ENCODE measurements around the gene VIT. TPM values are rescaled to one million over a fixed set of nuclear protein-coding genes. Genes with fewer than 3 reads are reported as not detected.
A peak's percentile ranks its signal among the peaks of the same experiment; 100 is the strongest.
"Not testable (repeated sequence)": the region's sequence is repeated elsewhere in the genome, so short reads cannot be mapped to it uniquely, and the experiment has no call there.

VIT gene
- total and polyA plus RNA-seq, 7 experiments from 2014 or later, result not detected

- peaks cover 0 to 3% (median 0%) of the 10 kb centered on the region in 3 experiments for H3K9me3 ChIP-seq (ENCODE audit: control insufficient read depth in 2 of 3, low read length in 3 of 3)
- no peaks in the 10 kb centered on the region for H3K27me3 ChIP-seq (ENCODE audit: control insufficient read depth in 2 of 2, insufficient read depth in 2 of 2, low read length in 2 of 2)
- intact Hi-C loops (cut with micrococcal nuclease), result no loop called here
- no peak overlapping the region for H3K27ac ChIP-seq (ENCODE audit: low read depth, low read length)
- CTCF ChIA-PET, result no interaction called here
- Mint-ChIP-seq H3K4me3 (no peak overlapping the region), H3K27me3 (peaks cover 15 to 30% (median 27%) of the 10 kb centered on the region in 5 donors), H3K4me1 (peaks cover 0 to 1% (median 0%) of the 10 kb centered on the region in 7 donors), H3K27ac (no peak overlapping the region), H3K36me3 (peaks cover 0 to 6% (median 4%) of the 10 kb centered on the region in 5 donors), H3K9me3 (peaks cover 0 to 33% (median 13%) of the 10 kb centered on the region in 11 donors)
- no peaks in the 10 kb centered on the region for H3K36me3 ChIP-seq (ENCODE audit: control insufficient read depth in 2 of 3, insufficient read depth in 3 of 3, low read length in 3 of 3)
- ATAC-seq (no peak), DNase-seq (no peak)
- H3K4me3 ChIP-seq (ENCODE audit: low read length), result no peak overlapping the region
- POLR2A ChIA-PET, result no interaction called here
- no peaks in the 10 kb centered on the region for H3K4me1 ChIP-seq (ENCODE audit: control insufficient read depth in 2 of 2, insufficient read depth in 2 of 2, low read length in 2 of 2)
Measured at GRCh38 chr2:36683002-36683401, 13.5 kb upstream of the VIT start.

- H3K9me3 ChIP-seq (ENCODE audit: control insufficient read depth in 2 of 3, low read length in 3 of 3); H3K4me3 ChIP-seq (ENCODE audit: low read length); H3K9me3 Mint-ChIP-seq; CTCF ChIA-PET; H3K4me3 Mint-ChIP-seq; ATAC-seq; H3K4me1 Mint-ChIP-seq; H3K36me3 ChIP-seq (ENCODE audit: control insufficient read depth in 2 of 3, insufficient read depth in 3 of 3, low read length in 3 of 3); H3K36me3 Mint-ChIP-seq; H3K27ac Mint-ChIP-seq; DNase-seq; H3K27me3 ChIP-seq (ENCODE audit: control insufficient read depth in 2 of 2, insufficient read depth in 2 of 2, low read length in 2 of 2); intact Hi-C loops (cut with micrococcal nuclease); H3K27ac ChIP-seq (ENCODE audit: low read depth, low read length); POLR2A ChIA-PET; H3K4me1 ChIP-seq (ENCODE audit: control insufficient read depth in 2 of 2, insufficient read depth in 2 of 2, low read length in 2 of 2): not testable (repeated sequence)
- peaks cover 1 to 20% (median 7%) of the 10 kb centered on the region in 5 donors for H3K27me3 Mint-ChIP-seq
Measured at GRCh38 chr2:36688291-36688690, 8.2 kb upstream of the VIT start.

- H3K4me3 ChIP-seq (ENCODE audit: low read length); H3K9me3 ChIP-seq (ENCODE audit: control insufficient read depth in 2 of 3, low read length in 3 of 3); intact Hi-C loops (cut with micrococcal nuclease); H3K36me3 ChIP-seq (ENCODE audit: control insufficient read depth in 2 of 3, insufficient read depth in 3 of 3, low read length in 3 of 3); DNase-seq; ATAC-seq; H3K9me3 Mint-ChIP-seq; POLR2A ChIA-PET; H3K4me1 ChIP-seq (ENCODE audit: control insufficient read depth in 2 of 2, insufficient read depth in 2 of 2, low read length in 2 of 2); H3K36me3 Mint-ChIP-seq; H3K27ac ChIP-seq (ENCODE audit: low read depth, low read length); CTCF ChIA-PET; H3K27me3 ChIP-seq (ENCODE audit: control insufficient read depth in 2 of 2, insufficient read depth in 2 of 2, low read length in 2 of 2); H3K4me1 Mint-ChIP-seq: not testable (repeated sequence)
- Mint-ChIP-seq H3K27ac (peak overlapping the region in 1 of 9 donors; percentile 58), H3K27me3 (peaks cover 0 to 19% (median 7%) of the 10 kb centered on the region in 5 donors), H3K4me3 (peak overlapping the region in 4 of 10 donors; percentile 10 to 53 (median 36))
Measured at GRCh38 chr2:36689013-36689412, 7.5 kb upstream of the VIT start.

- intact Hi-C loops (cut with micrococcal nuclease), result no loop called here
- no peak overlapping the region for H3K27ac ChIP-seq (ENCODE audit: low read depth, low read length)
- H3K4me1 ChIP-seq (ENCODE audit: control insufficient read depth in 2 of 2, insufficient read depth in 2 of 2, low read length in 2 of 2), result no peaks in the 10 kb centered on the region
- DNase-seq, result no peak
- no peaks in the 10 kb centered on the region for H3K9me3 ChIP-seq (ENCODE audit: control insufficient read depth in 2 of 3, low read length in 3 of 3)
- Mint-ChIP-seq H3K27ac (no peak overlapping the region), H3K27me3 (peaks cover 2 to 19% (median 7%) of the 10 kb centered on the region in 5 donors), H3K4me1 (peaks cover 0 to 6% (median 2%) of the 10 kb centered on the region in 7 donors), H3K9me3 (no peaks in the 10 kb centered on the region), H3K36me3 (peaks cover 0 to 4% (median 0%) of the 10 kb centered on the region in 5 donors), H3K4me3 (no peak overlapping the region)
- ATAC-seq, result no peak
- ChIA-PET POLR2A (no interaction called here), CTCF (no interaction called here)
- H3K4me3 ChIP-seq (ENCODE audit: low read length), result no peak overlapping the region
- H3K36me3 ChIP-seq (ENCODE audit: control insufficient read depth in 2 of 3, insufficient read depth in 3 of 3, low read length in 3 of 3), result no peaks in the 10 kb centered on the region
- no peaks in the 10 kb centered on the region for H3K27me3 ChIP-seq (ENCODE audit: control insufficient read depth in 2 of 2, insufficient read depth in 2 of 2, low read length in 2 of 2)
Measured at GRCh38 chr2:36692121-36692520, 4.4 kb upstream of the VIT start.

GRCh38 chr2:36693825-36694224 is 2.7 kb upstream of the VIT start:
- CTCF ChIA-PET, result no interaction called here

GRCh38 chr2:36695746-36696415 is 626 bp upstream of the VIT start:
- Mint-ChIP-seq H3K36me3 (no peaks in the 10 kb centered on the region), H3K4me3 (no peak overlapping the region), H3K9me3 (peaks cover 0 to 3% (median 0%) of the 10 kb centered on the region in 11 donors), H3K4me1 (no peaks in the 10 kb centered on the region), H3K27ac (no peak overlapping the region), H3K27me3 (peaks cover 0 to 8% (median 4%) of the 10 kb centered on the region in 5 donors)
- Histone ChIP-seq H3K27me3 (ENCODE audit: control insufficient read depth in 2 of 2, insufficient read depth in 2 of 2, low read length in 2 of 2) (no peaks in the 10 kb centered on the region), H3K27ac (ENCODE audit: low read depth, low read length) (no peak overlapping the region), H3K36me3 (ENCODE audit: control insufficient read depth in 2 of 3, insufficient read depth in 3 of 3, low read length in 3 of 3) (no peaks in the 10 kb centered on the region), H3K4me3 (ENCODE audit: low read length) (no peak overlapping the region), H3K9me3 (ENCODE audit: control insufficient read depth in 2 of 3, low read length in 3 of 3) (no peaks in the 10 kb centered on the region), H3K4me1 (ENCODE audit: control insufficient read depth in 2 of 2, insufficient read depth in 2 of 2, low read length in 2 of 2) (no peaks in the 10 kb centered on the region)
- no peak for DNase-seq
- ChIA-PET CTCF (no interaction called here), POLR2A (no interaction called here)
- intact Hi-C loops (cut with micrococcal nuclease), result no loop called here
- ATAC-seq, result no peak

More at GRCh38 chr2:36693825-36694224, 2.7 kb upstream of the VIT start:
- H3K36me3 Mint-ChIP-seq, result no peaks in the 10 kb centered on the region
- H3K4me1 Mint-ChIP-seq, result peaks cover 0 to 6% (median 2%) of the 10 kb centered on the region in 7 donors
- no peaks in the 10 kb centered on the region for H3K9me3 Mint-ChIP-seq
- ATAC-seq, result no peak
- H3K9me3 ChIP-seq (ENCODE audit: control insufficient read depth in 2 of 3, low read length in 3 of 3), result no peaks in the 10 kb centered on the region
- no peak overlapping the region for H3K4me3 ChIP-seq (ENCODE audit: low read length)
- no peak overlapping the region for H3K4me3 Mint-ChIP-seq
- H3K27ac Mint-ChIP-seq, result no peak overlapping the region
- H3K36me3 ChIP-seq (ENCODE audit: control insufficient read depth in 2 of 3, insufficient read depth in 3 of 3, low read length in 3 of 3), result no peaks in the 10 kb centered on the region
- H3K27me3 ChIP-seq (ENCODE audit: control insufficient read depth in 2 of 2, insufficient read depth in 2 of 2, low read length in 2 of 2), result no peaks in the 10 kb centered on the region
- intact Hi-C loops (cut with micrococcal nuclease), result no loop called here
- no peaks in the 10 kb centered on the region for H3K4me1 ChIP-seq (ENCODE audit: control insufficient read depth in 2 of 2, insufficient read depth in 2 of 2, low read length in 2 of 2)
- no peak for DNase-seq
- POLR2A ChIA-PET, result no interaction called here
- H3K27me3 Mint-ChIP-seq, result peaks cover 6 to 13% (median 7%) of the 10 kb centered on the region in 5 donors
- H3K27ac ChIP-seq (ENCODE audit: low read depth, low read length), result no peak overlapping the region

GRCh38 chr2:36697424-36698066 is 1.0 kb downstream of the VIT start:
- intact Hi-C loops (cut with micrococcal nuclease), result no loop called here
- no peaks in the 10 kb centered on the region for H3K36me3 Mint-ChIP-seq
- H3K27ac ChIP-seq (ENCODE audit: low read depth, low read length), result no peak overlapping the region
- no peak overlapping the region for H3K27ac Mint-ChIP-seq
- no peak overlapping the region for H3K4me3 Mint-ChIP-seq
- ATAC-seq, result no peak
- DNase-seq, result no peak
- CTCF ChIA-PET, result no interaction called here
- H3K4me1 ChIP-seq (ENCODE audit: control insufficient read depth in 2 of 2, insufficient read depth in 2 of 2, low read length in 2 of 2), result no peaks in the 10 kb centered on the region
- peaks cover 0 to 2% (median 0%) of the 10 kb centered on the region in 7 donors for H3K4me1 Mint-ChIP-seq
- H3K9me3 Mint-ChIP-seq, result peaks cover 0 to 3% (median 0%) of the 10 kb centered on the region in 11 donors
- POLR2A ChIA-PET, result no interaction called here
- H3K27me3 ChIP-seq (ENCODE audit: control insufficient read depth in 2 of 2, insufficient read depth in 2 of 2, low read length in 2 of 2), result no peaks in the 10 kb centered on the region
- no peaks in the 10 kb centered on the region for H3K36me3 ChIP-seq (ENCODE audit: control insufficient read depth in 2 of 3, insufficient read depth in 3 of 3, low read length in 3 of 3)
- H3K4me3 ChIP-seq (ENCODE audit: low read length), result no peak overlapping the region
- H3K9me3 ChIP-seq (ENCODE audit: control insufficient read depth in 2 of 3, low read length in 3 of 3), result no peaks in the 10 kb centered on the region
- peaks cover 0 to 11% (median 4%) of the 10 kb centered on the region in 5 donors for H3K27me3 Mint-ChIP-seq
